HG02943 (cell line): ENCODE measurements around the gene PRKCB.

Experiments used
- ATAC-seq: cut with Tn5 transposase; IDR thresholded peaks from one replicate; pipeline ENCODE4 v1.9.1; 2021; ENCODE audit warnings: mild to moderate bottlenecking, low read depth, moderate library complexity; ENCODE audit not compliant: unreplicated experiment

The PRKCB gene

DNA sequence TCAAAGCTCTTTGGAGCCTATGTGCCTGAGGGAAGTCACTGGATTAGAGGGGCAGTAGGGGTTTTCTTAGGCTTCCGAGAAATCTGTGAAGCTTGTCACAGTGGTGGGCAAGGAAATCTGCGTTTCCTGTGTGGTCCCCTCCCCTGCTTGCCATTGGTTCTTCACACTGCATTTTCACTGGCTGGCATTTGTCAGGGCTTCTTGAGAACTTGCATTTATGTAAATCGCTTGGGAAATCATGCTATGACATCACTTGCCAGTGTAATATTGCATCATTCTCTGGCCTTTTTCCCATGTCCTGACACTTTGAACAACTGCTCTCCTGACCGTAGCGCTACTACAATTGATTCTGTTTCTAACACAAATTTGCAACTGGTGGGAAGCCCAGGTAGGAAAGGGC is 422.2 kb downstream of the PRKCB start:
- ATAC-seq, result no peak

DNA sequence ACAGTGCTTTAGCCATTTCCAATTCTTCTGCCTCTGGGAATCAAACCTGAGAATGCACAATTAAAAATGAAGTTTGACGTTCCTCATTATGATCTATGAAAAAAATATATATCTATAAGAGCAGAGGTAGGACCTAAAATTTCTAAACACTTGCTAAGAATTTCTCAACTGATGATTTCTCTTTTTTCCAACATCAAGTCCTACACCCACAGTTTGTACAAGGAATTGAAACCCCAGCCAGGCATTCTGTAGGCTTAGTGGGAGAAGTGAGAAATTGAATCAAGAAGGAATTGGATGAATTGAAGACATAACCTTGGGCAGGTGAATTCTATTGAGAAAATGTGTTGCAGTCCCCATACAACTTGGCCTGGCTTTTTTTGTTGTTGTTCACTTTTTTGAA is 423.0 kb downstream of the PRKCB start:
- ATAC-seq, result no peak

DNA sequence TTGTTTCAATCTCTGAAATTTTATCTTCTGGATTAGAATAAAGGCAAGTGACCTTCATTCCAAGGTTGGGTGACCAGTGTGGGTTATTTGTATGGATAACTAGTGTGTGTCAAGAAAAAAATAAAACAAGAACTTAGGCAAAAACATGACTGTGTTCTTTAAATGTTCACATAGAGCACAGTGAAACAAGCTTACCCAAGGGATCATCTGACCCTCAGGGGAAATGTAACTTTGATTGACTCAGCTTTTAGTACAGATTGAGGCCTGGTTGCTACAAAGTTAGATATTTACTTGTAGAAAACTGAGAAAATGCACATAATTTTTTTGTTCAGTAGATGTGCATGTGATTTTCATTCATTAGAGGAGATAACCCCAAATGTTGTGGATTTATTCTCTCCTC is 427.0 kb downstream of the PRKCB start:
- ATAC-seq, result no peak
